ENCODE results near the gene UBE4B. TPM values are rescaled to one million over a fixed set of nuclear protein-coding genes. Genes with fewer than 3 reads are reported as not detected.

UBE4B gene
- total RNA-seq, 1 donor from 2014 or later, result 62.2 TPM

GRCh38 chr1:10033359-10033845 lies 644 bp downstream of the UBE4B start:
- H3K36me3 Mint-ChIP-seq (ENCODE audit: unreplicated experiment), result peaks cover 3% of the 10 kb centered on the region
- no peak for TF ChIP-seq CTCF (IDR thresholded peaks at IDR 0.05)
- H3K4me3 Mint-ChIP-seq (ENCODE audit: unreplicated experiment), result peak overlapping the region; percentile 93
- H3K27me3 Mint-ChIP-seq (ENCODE audit: unreplicated experiment), result no peaks in the 10 kb centered on the region
- H3K4me1 Mint-ChIP-seq (ENCODE audit: unreplicated experiment), result peaks cover 36% of the 10 kb centered on the region
- H3K27ac Mint-ChIP-seq (ENCODE audit: unreplicated experiment), result peak overlapping the region; percentile 88
- no peaks in the 10 kb centered on the region for H3K9me3 Mint-ChIP-seq (ENCODE audit: unreplicated experiment)
- no peak for DNase-seq (ENCODE audit: extremely low spot score, unreplicated experiment)

GRCh38 chr1:10042746-10043145 lies 10.0 kb downstream of the UBE4B start:
- DNase-seq (ENCODE audit: extremely low spot score, unreplicated experiment), result no peak
- no peak for TF ChIP-seq CTCF (IDR thresholded peaks at IDR 0.05)
- no peaks in the 10 kb centered on the region for H3K9me3 Mint-ChIP-seq (ENCODE audit: unreplicated experiment)
- H3K4me1 Mint-ChIP-seq (ENCODE audit: unreplicated experiment), result peaks cover 25% of the 10 kb centered on the region
- H3K4me3 Mint-ChIP-seq (ENCODE audit: unreplicated experiment), result no peak overlapping the region
- no peak overlapping the region for H3K27ac Mint-ChIP-seq (ENCODE audit: unreplicated experiment)
- no peaks in the 10 kb centered on the region for H3K27me3 Mint-ChIP-seq (ENCODE audit: unreplicated experiment)
- H3K36me3 Mint-ChIP-seq (ENCODE audit: unreplicated experiment), result peaks cover 24% of the 10 kb centered on the region

- Mint-ChIP-seq H3K4me3 (ENCODE audit: unreplicated experiment) (no peak overlapping the region), H3K36me3 (ENCODE audit: unreplicated experiment) (peaks cover 21% of the 10 kb centered on the region), H3K27ac (ENCODE audit: unreplicated experiment) (peak overlapping the region; percentile 2), H3K9me3 (ENCODE audit: unreplicated experiment) (no peaks in the 10 kb centered on the region), H3K27me3 (ENCODE audit: unreplicated experiment) (no peaks in the 10 kb centered on the region), H3K4me1 (ENCODE audit: unreplicated experiment) (peaks cover 28% of the 10 kb centered on the region)
- no peak for DNase-seq (ENCODE audit: extremely low spot score, unreplicated experiment)
- no peak for TF ChIP-seq CTCF (IDR thresholded peaks at IDR 0.05)
Observed at GRCh38 chr1:10045480-10046355, 13.0 kb downstream of the UBE4B start.

- Mint-ChIP-seq H3K27ac (ENCODE audit: unreplicated experiment) (peak overlapping the region; percentile 2), H3K4me1 (ENCODE audit: unreplicated experiment) (peaks cover 28% of the 10 kb centered on the region), H3K4me3 (ENCODE audit: unreplicated experiment) (no peak overlapping the region), H3K27me3 (ENCODE audit: unreplicated experiment) (no peaks in the 10 kb centered on the region), H3K9me3 (ENCODE audit: unreplicated experiment) (no peaks in the 10 kb centered on the region), H3K36me3 (ENCODE audit: unreplicated experiment) (peaks cover 26% of the 10 kb centered on the region)
- DNase-seq (ENCODE audit: extremely low spot score, unreplicated experiment), result no peak
- no peak for TF ChIP-seq CTCF (IDR thresholded peaks at IDR 0.05)
Observed at GRCh38 chr1:10046356-10047085, 13.8 kb downstream of the UBE4B start.

- no peaks in the 10 kb centered on the region for H3K27me3 Mint-ChIP-seq (ENCODE audit: unreplicated experiment)
- peaks cover 28% of the 10 kb centered on the region for H3K4me1 Mint-ChIP-seq (ENCODE audit: unreplicated experiment)
- H3K9me3 Mint-ChIP-seq (ENCODE audit: unreplicated experiment), result no peaks in the 10 kb centered on the region
- H3K27ac Mint-ChIP-seq (ENCODE audit: unreplicated experiment), result no peak overlapping the region
- no peak for TF ChIP-seq CTCF (IDR thresholded peaks at IDR 0.05)
- peaks cover 21% of the 10 kb centered on the region for H3K36me3 Mint-ChIP-seq (ENCODE audit: unreplicated experiment)
- DNase-seq (ENCODE audit: extremely low spot score, unreplicated experiment), result no peak
- H3K4me3 Mint-ChIP-seq (ENCODE audit: unreplicated experiment), result no peak overlapping the region
Observed at GRCh38 chr1:10048601-10049000, 15.8 kb downstream of the UBE4B start.
